ENCODE results near the gene ACAD11.
"Not testable (repeated sequence)": the region's sequence is repeated elsewhere in the genome, so short reads cannot be mapped to it uniquely, and the experiment has no call there.

Gene ACAD11

DNA sequence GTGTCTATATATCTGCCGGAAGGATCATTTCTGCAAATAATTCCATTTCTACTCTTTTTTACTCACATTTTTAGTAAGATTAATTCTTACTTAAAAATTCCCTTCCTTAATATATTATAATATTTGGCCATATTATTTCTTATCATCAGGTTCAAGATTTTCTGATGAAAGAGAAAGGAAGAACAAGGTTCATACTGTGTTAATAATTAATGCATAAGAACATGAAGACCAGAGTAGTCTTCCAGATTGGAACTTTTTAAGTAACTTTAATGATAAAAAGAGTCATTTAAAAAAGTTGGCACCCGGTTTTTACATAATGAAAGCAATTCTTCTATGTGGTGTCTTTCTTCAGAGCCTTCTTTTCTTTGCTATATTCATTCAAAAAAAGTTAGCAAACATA is 61.9 kb downstream of the ACAD11 start:
- DNase-seq: no peak

GRCh38 chr3:132596816-132597433 is 62.7 kb downstream of the ACAD11 start, which contains the start of gene ACKR4:
ACKR4 (plus strand) TSS chr3:132597270; CDS start chr3:132600398, 3,128 bp downstream.
- peak; percentile 60 for DNase-seq

DNA sequence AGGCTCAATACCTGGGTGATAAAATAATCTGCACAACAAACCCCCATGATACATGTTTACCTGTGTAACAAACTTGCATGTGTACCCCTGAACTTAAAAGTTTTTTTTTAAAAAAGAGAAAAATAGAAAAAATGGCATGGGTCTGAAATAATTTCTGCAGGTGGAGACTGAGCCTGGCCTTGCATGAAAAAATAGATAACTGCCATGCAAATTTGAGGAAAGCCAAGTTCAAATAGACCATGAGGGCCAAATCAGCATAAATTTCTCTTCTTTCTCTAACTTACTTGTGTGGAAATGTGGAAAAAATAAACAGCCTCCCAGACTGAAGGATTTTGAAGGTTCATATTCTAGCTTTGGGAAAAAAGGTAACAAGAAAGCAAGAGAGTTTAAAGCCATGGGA is 63.3 kb downstream of the ACAD11 start:
- no peak for DNase-seq

DNA sequence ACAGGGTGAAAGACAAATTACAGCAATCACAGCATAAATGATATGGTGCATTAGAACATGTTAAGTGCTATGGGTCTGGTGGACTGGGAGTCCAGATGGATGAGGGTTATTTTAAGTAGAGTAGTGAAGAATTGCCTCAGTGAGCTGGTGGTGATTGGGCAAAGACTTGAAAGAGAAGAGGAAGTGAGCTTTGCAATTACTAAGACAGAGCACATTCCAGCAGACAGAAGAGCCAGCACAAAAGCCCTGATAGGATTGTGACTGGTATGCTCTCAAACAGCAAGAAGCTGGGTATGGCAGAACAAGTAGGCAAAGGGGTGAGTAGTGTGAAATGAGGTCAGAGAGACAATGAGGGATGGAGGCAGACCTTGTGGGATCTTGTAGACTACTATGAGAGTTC is 64.6 kb downstream of the ACAD11 start:
- peak; percentile 27 for DNase-seq

DNA sequence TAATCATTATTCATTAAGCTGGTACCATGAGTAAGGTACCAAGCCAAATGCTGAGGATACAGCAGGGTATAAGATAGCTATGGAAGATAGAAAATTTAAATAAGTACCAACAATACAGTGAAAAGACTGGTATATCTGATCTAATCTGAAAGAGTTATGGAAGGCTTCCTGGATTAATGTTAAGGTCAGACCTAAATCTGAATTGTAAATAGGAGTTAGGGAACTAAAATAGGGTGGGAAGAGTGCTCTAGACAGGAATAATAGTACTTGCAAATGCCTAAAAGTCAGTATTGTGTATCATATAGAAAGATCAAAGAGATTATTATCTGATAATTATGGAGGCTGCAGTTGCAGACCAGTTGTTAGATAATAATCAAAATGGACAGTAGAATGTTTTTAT is 65.1 kb downstream of the ACAD11 start:
- DNase-seq: no peak

DNA sequence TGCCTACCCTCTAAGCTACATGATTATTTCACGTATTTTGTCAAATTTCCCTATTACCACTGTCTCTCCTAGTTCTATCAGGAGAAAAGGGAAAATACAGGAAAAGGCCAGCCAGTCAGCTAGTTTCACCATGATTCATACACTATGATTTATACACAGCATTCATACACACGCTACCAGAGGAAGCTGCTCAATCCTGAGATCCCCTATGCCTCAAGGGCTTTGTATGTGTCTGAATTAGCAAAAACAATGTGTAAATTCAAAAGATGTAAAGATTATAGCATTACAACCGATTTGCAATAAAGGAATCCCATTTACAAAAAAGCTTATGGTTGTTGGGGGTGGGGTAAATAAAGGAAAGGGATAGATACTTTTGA is 65.7 kb downstream of the ACAD11 start:
- DNase-seq: no peak

GRCh38 chr3:132593241-132593946 is 66.2 kb downstream of the ACAD11 start:
- no peak for DNase-seq

- no peak for DNase-seq
These were observed 67.4 kb downstream of the ACAD11 start for GRCh38 chr3:132592216-132592615.

GRCh38 chr3:132587401-132587800 is 72.2 kb downstream of the ACAD11 start:
- no peak for DNase-seq

- no peak for DNase-seq
These were observed 85.8 kb downstream of the ACAD11 start for GRCh38 chr3:132573797-132574211.

DNA sequence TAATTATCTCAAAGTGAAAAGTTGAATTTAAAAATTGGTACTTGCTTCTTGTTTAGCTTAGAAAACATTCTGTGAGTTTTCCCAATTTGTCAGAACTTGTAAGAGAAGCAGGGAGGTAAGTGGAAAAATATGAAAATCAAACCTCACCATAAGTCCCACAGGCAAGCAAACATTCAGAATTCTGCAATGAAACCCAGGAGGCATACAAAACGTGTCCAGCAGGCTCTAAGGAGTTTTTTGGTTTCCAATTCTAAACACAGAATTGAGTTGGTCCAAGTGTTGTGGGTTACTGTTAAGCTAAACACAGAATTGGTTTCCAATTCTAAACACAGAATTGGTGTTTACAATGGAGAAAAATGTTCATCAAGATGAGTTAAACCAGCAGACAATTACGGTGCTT is 89.6 kb downstream of the ACAD11 start:
- DNase-seq: no peak

GRCh38 chr3:132569580-132569979 is 90.0 kb downstream of the ACAD11 start:
- DNase-seq: no peak

DNA sequence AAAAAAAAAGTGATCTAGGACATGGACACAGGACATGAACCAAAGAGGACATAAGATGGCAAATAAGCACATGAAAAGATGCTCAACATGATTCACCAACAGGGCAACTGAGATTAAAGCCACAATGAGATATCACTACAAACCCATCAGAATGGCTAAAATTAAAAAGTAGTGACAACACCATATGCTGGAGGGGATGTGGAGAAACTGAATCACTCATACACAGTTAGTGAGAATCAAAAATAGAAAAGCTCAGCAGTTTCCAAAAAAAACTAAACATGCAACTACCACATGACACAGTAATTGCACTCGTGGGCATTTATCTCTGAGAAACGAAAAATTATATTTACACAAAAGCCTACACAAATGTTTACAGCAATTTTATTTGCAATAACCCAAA is 90.5 kb downstream of the ACAD11 start:
- DNase-seq: no peak

DNA sequence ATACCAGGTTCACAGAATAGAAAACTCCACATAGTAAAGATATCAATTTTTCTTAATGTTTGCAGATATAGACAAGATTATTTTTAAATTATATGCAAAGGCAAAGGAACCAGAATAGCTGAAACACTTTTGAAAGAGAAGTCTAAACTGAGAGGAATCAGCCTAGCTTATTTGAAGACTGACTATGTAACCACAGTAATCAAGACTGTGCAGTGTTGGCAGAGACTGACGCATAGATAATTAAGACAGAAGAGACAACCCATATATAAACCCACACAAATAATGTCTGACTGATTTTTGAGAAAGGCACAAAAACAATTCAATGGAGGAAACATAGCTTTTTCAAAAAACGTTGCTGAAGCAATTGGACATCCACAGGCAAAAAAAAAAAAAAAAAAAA is 91.2 kb downstream of the ACAD11 start:
- no peak for DNase-seq

DNA sequence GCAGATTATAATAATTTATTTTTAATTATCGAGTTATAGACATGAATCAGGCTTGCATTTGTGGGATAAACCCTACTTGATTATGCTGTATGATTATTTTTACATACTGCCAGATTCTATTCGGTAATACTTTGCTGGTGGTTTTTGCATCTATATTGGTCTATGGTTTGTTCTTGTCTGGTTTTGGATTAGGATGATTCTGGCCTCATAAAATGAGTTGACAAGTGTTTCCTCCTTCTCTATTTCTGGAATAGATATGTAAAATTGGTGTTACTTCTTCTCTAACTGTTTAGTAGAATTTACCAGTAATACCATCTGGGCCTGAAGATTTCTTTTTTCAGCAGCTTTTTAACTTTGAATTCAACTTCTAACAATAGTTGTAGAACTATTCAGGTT is 95.5 kb downstream of the ACAD11 start:
- DNase-seq: no peak

GRCh38 chr3:132563420-132564069 is 96.1 kb downstream of the ACAD11 start:
- DNase-seq: no peak

- no peak for DNase-seq
These were observed 98.6 kb downstream of the ACAD11 start for GRCh38 chr3:132561003-132561402.

DNA sequence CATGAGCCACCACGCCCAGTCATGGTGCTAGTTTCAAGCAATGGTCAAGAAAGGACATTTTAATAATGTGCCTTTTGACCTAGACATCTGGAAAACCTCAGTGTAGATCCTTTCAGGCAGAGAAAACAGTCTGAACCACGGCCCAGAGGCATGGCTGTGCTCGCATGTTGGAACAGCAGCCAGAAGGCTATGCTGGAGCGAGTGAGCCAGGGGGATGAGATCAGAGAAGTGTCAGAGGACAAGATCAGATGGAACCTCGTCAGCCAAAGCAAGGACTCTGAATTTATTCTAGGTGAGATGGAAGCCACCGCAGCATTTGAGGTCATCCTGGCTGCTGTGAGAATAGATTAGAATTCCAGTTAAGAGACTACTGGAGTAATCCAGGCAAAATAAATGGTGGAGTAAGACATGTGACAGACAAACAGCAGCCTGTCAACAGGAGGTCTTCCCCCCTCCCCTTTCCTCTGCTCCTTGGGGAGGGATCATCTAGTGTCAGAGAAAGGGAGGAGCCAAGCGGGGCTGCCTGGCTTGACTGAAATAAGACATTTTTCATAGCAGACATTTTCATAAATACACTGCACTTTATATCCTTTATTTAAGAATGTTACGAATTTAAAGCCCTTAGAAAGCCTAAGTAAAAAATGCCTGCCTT is 103.0 kb downstream of the ACAD11 start:
- no peak for DNase-seq

DNA sequence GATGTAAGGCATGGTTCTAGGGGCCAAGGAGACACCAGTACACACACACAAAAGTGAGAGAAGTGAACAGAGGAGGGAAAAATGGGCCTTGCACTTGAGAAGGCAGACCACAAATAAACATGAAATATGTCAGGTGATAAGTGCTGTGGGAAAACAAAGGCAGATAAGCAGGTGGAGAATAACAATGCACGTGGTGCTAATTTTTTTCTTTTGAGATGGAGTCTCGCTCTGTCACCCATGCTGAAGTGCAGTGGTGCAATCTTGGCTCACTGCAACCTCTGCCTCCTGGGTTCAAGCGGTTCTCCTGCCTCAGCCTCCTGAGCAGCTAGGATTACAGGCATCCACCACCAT is 103.6 kb downstream of the ACAD11 start:
- not testable (repeated sequence) for DNase-seq

DNA sequence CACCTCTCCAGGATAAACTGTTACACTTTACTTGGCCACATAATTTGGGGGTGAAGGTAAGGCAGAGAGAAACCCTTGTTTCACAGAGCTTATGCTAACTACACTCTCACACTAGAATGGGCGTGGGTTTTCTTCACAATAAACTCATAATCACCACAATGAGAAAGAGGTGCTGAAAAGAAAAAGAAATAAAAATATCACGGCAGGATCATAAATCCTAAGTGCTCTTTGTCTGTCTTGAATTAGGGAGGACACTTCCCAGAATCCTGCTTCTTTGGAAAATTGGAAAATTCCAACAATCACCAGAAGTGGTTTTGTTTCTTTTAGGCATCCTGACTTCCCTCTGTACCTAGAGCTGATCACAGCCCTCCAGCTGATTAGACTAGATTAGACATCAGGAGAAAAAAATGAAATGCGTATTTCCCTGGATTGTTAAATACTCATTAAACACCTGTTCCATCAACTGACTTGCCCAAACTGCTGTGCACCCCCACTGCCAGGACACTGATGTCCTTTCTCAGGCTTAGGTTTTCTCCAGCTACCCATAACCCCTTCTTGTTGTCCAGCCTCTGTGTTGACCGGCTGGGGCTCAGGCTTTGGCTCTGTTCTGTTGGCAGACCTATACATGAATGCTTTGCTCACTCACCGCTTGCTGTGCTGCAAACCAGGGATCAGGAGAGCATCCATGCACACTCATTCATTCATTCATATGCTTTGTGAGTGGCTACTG is 104.1 kb downstream of the ACAD11 start:
- DNase-seq: no peak

DNA sequence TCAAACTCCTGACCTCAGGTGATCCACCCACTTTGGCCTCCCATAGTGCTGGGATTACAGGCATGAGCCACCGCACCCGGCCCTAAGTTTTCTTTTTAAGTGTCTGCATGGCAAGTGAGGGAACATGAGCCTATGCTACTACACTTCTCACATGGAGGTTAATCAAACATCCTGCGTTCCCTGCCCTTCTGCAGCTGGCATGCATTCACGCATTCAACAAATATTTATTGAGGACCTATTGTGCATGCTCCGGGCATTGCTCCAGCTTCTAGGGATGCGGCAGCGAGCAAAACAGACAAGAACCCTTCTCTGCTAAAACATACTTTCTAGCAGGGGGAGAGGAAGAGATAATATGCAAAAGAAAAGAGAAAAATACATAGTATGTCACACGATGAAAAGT is 105.2 kb downstream of the ACAD11 start:
- DNase-seq: no peak

GRCh38 chr3:132553826-132554225 is 105.8 kb downstream of the ACAD11 start:
- no peak for DNase-seq
